RWPE1 (cell line): Measurements from ENCODE around the gene PRPF8.
A peak's percentile ranks its signal among the peaks of the same experiment; 100 is the strongest.
"Not testable (repeated sequence)": the region's sequence is repeated elsewhere in the genome, so short reads cannot be mapped to it uniquely, and the experiment has no call there.

Experiments used
- CTCF ChIA-PET: fragments of 350-600 bp; sonication (Branson Sonifier 250); formaldehyde crosslinking; extraction: SDS; loops from one replicate; lab custom pipeline; 2021; lab: Yijun Ruan, JAX
- POLR2A ChIA-PET: fragments of 400-600 bp; formaldehyde crosslinking; extraction: SDS; loops from one replicate; lab custom pipeline; 2020; ENCODE audit warnings: antibody characterized with exemption; ENCODE audit not compliant: low non-redundant PET; lab: Yijun Ruan, JAX
- DNase-seq: peaks from one replicate; pipeline ENCODE4 v3.0.0; 2012; ENCODE audit warnings: low spot score
- H3K27ac ChIP-seq: fragments of 450-650 bp; 2 replicates; pipeline ENCODE4 v1.5.1; 2017
- TF ChIP-seq, protein P1 (sequence below): fragments of 450-650 bp; conservative IDR thresholded peaks from 2 replicates; pipeline ENCODE4 v1.5.1; 2017; ENCODE audit warnings: low read depth, mild to moderate bottlenecking

The PRPF8 gene

GRCh38 chr17:1725642-1726511, 41.2 kb upstream of the PRPF8 start:
- DNase-seq, result no peak
- ChIA-PET POLR2A (interaction anchor here (0.6 kb wide), 1 partner anchor 45 kb away, joined by 3 read pairs; no protein-coding TSS in a partner anchor), CTCF (no interaction called here)
- peak overlapping the region; percentile 99 for H3K27ac ChIP-seq
- TF ChIP-seq, protein P1, sequence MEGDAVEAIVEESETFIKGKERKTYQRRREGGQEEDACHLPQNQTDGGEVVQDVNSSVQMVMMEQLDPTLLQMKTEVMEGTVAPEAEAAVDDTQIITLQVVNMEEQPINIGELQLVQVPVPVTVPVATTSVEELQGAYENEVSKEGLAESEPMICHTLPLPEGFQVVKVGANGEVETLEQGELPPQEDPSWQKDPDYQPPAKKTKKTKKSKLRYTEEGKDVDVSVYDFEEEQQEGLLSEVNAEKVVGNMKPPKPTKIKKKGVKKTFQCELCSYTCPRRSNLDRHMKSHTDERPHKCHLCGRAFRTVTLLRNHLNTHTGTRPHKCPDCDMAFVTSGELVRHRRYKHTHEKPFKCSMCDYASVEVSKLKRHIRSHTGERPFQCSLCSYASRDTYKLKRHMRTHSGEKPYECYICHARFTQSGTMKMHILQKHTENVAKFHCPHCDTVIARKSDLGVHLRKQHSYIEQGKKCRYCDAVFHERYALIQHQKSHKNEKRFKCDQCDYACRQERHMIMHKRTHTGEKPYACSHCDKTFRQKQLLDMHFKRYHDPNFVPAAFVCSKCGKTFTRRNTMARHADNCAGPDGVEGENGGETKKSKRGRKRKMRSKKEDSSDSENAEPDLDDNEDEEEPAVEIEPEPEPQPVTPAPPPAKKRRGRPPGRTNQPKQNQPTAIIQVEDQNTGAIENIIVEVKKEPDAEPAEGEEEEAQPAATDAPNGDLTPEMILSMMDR, result no peak

DNA sequence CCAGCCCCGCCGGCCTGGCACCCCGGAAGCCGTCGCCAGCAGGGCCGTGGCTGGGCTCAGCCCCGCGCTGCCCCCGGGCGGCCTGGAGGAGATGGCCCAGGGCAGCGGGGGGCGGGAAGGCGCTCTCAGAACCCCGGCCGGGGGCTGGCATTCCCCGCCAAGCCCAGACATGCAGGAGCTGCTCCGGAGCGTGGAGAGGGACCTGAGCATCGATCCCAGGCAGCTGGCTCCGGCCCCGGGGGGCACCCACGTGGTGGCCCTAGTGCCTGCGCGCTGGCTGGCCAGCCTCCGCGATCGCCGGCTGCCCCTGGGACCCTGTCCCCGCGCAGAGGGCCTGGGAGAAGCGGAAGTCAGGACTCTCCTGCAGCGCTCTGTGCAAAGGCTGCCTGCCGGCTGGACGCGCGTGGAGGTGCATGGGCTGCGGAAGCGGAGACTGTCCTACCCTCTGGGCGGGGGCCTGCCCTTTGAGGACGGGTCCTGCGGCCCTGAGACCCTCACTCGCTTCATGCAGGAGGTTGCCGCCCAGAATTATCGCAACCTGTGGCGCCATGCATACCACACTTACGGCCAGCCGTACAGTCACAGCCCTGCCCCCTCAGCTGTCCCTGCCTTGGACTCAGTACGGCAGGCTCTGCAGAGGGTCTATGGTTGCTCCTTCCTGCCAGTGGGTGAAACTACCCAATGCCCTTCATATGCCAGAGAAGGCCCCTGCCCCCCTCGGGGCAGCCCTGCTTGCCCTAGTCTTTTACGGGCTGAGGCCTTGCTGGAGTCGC, 40.4 kb upstream of the PRPF8 start:
- DNase-seq, result peak; percentile 38
- ChIA-PET CTCF (no interaction called here), POLR2A (no interaction called here)
- TF ChIP-seq, protein P1, result peak; percentile 29
- H3K27ac ChIP-seq, result peak overlapping the region; percentile 99

- peak; percentile 77 for DNase-seq
- ChIA-PET POLR2A (no interaction called here), CTCF (interaction anchor here (0.7 kb wide), 1 partner anchor 105 kb away, joined by 4 read pairs; no protein-coding TSS in a partner anchor)
- TF ChIP-seq, protein P1, result no peak
- H3K27ac ChIP-seq, result peak within 1 kb of the TSS; percentile 99
Observed at GRCh38 chr17:1724351-1724868, 39.7 kb upstream of the PRPF8 start, which contains the start of gene WDR81. WDR81 (plus strand) TSS chr17:1724704; CDS start chr17:1724960, 256 bp downstream.

DNA sequence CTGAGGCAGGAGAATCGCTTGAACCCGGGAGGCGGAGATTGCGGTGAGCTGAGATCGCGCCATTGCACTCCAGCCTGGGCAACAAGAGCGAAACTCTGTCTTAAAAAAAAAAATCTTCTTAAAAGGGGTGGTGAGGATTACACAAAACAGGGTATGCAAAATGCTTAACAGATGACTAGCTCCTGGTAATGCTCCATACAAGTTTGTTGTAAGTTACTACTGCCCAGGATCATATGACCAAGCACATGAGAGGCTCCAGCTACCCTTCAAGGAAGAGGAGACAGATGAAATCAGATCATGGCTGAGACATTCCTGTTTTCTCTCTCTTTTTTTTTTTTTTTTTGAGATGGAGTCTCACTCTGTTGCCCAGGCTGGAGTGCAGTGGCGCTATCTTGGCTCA, 37.4 kb upstream of the PRPF8 start:
- peak overlapping the region; percentile 99 for H3K27ac ChIP-seq
- POLR2A ChIA-PET, DNase-seq: not testable (repeated sequence)
- CTCF ChIA-PET, result interaction anchor here (1.2 to 1.6 kb wide), 2 partner anchors 48 to 62 kb away, joined by 3 to 6 read pairs; no protein-coding TSS in a partner anchor

GRCh38 chr17:1720856-1721386, 36.3 kb upstream of the PRPF8 start:
- no peak for DNase-seq
- ChIA-PET POLR2A (no interaction called here), CTCF (interaction anchor here (0.6 to 1.6 kb wide), 10 partner anchors 10 to 305 kb away, joined by 3 to 7 read pairs (median 4); no protein-coding TSS in a partner anchor)
- TF ChIP-seq, protein P1, result peak; percentile 97
- H3K27ac ChIP-seq, result peak overlapping the region; percentile 99

DNA sequence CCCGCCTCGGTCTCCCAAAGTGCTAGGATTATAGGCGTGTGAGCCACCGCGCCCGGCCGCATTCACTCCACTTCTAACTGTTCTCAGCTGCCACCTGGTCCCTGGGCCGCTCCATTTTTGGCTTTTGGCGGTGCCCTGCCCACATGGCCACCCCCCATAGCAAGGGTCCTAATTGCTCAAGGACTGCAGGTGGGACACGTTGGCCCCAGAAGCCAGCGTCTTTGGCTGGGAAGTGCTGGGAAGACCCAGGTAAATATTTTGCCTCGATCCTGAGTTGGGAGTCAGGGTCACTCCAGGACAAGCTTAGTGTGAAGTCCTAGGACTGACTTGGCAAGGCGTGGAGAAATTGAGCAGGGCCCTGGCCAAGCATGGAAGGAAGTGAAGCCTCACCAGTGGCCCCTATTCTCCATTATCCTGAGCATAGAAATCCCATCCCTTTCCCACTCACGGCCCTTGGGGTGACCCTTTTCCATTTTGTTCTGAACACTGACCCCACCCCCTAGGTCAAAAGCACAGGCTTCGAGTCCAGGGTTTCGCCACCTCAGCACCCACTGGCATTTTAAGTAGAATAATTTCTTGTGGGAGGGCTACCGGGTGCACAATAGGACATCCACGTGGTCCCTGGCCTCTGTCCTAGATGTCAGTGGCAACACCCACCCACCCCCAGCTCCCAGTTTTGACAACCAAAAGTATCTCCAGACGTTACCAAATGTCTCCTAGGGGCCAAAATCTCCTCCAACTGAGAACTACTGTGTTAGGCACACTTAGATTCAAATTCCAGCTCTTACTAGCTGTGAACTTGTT, 33.9 kb upstream of the PRPF8 start:
- DNase-seq, result no peak
- H3K27ac ChIP-seq, result peak overlapping the region; percentile 99
- TF ChIP-seq, protein P1, result no peak
- CTCF ChIA-PET, result interaction anchor here (0.6 kb wide), 1 partner anchor 551 kb away, joined by 3 read pairs; no protein-coding TSS in a partner anchor
- POLR2A ChIA-PET, result interaction anchor here (0.7 kb wide), 1 partner anchor 50 kb away, joined by 7 read pairs; no protein-coding TSS in a partner anchor
